ENCODE data around the gene METTL25B.

METTL25B gene

GRCh38 chr1:156703336-156703735, 24.9 kb upstream of the METTL25B start:
- DNase-seq = no peak

- no peak for DNase-seq
These were observed 24.5 kb upstream of the METTL25B start for GRCh38 chr1:156703741-156704140.

GRCh38 chr1:156704166-156704711, 24.0 kb upstream of the METTL25B start:
- no peak for DNase-seq

DNA sequence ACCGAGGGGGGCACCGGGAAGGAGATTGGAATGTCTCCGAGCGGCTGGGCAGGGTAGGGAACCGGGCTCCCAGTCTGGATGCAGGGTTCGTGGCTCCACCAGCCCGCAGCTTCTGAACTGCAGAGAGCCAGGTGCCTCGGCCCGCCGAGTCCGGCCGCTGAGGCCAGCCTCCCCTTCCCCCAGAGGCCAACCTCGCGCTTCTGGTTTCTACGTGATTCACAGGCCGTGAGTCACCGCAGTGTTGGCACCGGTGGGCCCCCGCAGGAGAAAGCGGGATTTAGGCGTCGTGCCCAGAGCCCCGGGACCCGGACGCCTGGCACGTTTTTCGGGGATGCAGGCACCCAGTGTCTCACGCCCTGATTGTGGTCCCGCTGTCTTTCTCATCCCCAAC, 23.3 kb upstream of the METTL25B start:
- no peak for DNase-seq

DNA sequence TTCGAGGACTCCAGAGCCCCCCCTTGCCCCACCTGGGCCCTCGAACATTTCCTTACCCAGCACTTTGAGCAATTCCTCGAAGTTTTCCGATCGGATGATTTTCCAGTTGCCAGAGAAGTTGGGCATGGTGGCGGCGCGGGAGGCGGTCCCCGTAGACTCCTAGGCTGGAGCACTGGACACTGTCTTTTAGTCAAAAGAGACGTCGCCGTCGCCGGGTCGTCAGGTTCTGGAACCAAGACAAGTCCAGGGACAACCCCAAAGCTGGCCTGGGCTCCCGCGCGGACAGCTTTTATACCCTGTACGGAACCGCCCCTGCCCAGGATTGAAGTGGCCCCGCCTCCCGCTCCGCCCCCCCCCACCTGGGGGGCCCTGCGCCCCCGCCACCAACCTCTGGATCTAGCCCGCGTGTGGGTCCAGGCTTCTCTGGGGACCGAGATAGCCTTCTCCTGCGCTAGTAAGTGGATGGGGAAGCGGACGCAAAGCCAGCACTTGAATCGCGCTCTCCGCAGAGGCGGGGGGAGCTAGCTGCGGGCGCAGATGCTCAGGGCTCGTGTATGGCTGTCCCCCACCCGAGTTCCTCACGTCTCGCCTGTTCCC, 22.9 kb upstream of the METTL25B start, which contains the start of gene CRABP2:
CRABP2 (minus strand) TSS at position 263 of the 597 bp plus-strand sequence; CDS start at position 126, 137 bp downstream.
- no peak for DNase-seq

DNA sequence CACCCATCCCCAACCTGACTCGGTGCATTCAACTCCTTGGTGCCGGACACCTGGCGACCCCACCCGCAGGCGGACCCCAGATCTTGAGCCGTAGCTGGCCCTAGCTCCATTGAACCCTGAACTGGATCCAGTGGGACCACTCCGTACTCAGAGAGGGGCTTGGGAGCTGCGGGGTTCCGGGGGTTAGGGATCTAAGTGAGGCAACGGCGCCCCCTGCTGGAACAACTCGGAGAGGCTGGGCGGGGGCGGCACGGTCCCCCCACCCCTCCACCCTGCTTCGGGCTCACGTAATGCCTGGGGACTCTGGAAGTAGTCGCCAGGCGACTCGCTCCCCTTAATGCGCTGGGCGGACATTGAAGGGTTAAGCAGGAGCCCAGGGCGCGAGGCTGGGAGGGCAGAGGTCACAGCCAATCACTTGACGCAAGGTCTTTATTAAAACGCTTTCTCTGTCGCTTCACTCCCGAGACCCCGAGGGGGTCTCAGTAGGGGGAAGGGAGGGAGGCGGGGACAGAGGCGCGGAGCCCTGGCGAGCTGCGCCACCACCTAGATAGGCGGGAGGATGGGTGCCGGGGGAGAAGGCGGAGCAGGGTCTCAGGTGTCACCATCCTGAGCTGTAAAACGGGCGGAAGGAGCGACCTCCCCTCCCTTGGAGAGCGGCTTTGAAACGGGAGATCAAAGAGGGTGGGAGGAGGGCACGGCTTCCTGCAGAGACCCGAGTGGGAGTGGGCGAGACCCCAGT, 22.2 kb upstream of the METTL25B start:
- peak; percentile 15 to 17 for DNase-seq

- DNase-seq = no peak
These were observed 21.4 kb upstream of the METTL25B start for GRCh38 chr1:156706657-156707416.

GRCh38 chr1:156707417-156708217, 20.7 kb upstream of the METTL25B start:
- DNase-seq = no peak

GRCh38 chr1:156708218-156708661, 20.0 kb upstream of the METTL25B start:
- no peak for DNase-seq

DNA sequence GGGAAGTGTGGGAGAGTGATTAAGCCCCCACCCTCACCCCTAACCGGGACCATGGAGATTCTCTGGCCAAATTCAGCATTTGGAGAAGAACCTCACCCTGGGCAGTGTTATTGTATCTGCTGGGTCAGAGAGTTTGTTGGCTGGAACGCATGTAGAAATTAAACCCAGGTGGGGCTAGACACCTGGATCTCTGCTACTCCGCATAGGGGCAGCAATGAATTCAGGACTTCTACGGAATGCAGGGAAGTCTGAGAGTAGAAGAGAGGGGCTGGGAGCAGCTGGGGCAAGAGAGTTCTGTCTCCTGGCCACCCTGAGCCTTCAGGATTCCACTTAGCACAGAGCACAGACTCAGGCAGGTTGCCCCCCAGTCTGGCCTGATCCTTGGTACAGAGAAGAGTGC, 19.2 kb upstream of the METTL25B start:
- no peak for DNase-seq

GRCh38 chr1:156709757-156710489, 18.3 kb upstream of the METTL25B start:
- no peak for DNase-seq

DNA sequence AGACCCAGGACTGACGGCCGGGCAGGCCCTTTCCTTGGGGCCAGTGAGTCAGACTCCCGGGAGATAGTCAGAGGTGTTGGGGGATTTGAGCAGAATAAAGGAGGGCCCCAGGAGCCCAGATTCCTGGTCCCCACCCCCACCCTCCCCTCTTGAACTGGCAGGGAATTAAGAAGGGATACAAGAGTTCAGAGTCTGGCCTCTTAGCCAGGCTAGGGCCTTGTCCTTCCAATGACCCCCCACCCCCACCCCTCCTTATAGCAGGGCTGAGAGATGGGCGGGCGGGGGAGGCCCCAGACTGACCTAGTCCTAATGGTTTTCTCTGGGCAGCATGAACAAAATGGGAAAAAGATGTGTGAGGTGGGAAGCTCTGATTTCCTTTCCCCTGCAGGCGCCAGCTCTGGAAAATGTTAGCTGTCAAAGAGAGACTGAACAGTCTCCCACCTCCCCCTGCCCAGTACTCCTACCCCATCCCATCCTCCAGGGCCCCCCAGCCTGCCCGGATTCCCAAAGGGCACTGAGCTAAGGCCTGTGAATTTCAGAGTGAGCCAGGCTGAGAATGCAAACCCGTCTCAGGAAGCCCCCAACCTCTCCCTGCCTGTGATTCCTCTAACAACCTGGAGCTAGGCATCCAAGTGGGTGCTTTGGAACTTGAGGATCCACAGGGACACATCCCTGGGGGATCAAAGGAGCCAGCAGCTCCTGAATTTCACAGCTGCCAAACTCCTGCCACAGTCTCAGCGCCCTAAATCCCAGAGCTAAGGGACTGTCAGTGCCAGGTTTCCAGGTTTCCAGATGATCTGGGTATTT, 17.1 kb upstream of the METTL25B start:
- DNase-seq = no peak

DNA sequence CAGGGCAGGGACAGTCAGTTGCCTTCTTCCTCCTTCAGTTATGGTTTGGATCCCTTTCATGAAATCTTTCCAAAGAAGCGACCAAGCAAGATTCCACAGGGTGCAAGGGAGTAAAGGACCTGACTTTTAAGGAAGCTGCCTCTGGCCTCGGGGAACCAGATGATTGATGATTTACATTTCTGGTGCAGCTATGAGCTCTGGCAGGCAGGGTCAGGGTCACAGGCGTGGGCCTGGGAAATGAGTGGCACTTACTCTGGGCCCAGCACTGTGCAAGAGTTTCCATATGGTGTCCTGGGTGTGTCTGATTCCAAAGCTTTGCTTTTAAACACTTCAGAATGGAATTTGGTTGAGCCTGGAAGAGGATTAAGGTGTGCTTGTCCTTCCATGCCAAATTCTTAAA, 15.6 kb upstream of the METTL25B start:
- no peak for DNase-seq

DNA sequence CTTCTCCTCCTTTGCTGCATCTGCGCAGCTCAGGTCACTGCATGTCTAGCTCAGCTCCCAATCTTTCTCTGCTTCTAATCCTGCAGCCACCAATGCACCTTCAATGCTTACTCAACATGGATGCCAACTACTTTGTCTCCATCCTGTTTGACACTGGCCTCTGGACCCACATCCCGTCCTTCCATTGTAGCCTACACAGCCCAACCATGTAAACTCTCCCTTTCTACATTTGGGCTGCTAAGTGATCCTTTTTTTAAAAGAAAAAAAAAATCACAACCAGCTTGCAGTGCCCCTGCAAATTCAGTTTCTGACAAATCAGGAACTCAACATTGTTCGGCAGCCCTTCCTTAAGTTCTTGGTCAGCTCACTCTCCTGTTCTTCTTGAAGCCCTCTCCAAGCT, 13.4 kb upstream of the METTL25B start:
- no peak for DNase-seq

- no peak for DNase-seq
These were observed 10.9 kb upstream of the METTL25B start for GRCh38 chr1:156717351-156717750.

GRCh38 chr1:156721131-156721530, 7.1 kb upstream of the METTL25B start:
- no peak for DNase-seq

GRCh38 chr1:156721535-156721934, 6.7 kb upstream of the METTL25B start:
- no peak for DNase-seq

DNA sequence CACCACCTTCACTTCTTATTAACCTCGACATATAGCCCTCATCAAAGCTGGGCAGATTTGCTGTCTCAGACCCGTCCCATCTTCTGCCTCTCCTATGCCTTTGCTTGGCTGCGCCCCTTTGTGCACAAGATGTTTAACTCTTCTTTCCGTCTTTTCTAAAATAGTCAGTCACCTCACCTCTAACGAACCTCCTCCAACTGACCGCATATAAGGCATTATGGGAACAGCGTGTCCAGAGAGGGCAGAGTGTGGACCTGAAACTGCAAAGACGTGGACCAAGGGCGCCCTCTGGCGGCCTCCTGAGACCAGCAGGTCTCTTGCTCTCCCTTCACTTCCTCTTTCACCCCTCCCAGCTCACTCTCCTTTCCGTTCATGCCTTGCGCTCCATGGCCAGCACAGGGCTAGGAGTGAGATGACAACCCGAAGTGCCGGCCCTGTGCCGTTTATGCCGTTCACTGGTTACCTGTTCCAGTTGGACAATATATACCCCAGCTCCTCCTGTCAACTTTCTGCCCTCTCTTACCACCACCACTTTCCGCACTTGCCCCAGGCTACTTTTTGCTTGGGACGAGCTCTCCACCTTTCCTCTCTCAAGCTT, 2.5 kb upstream of the METTL25B start:
- DNase-seq = peak; percentile 92 to 93

- DNase-seq = peak; percentile 81
These were observed 1.6 kb upstream of the METTL25B start for GRCh38 chr1:156726549-156727226.

- DNase-seq = no peak
These were observed 777 bp upstream of the METTL25B start for GRCh38 chr1:156727492-156727891.
